K562 (cell line): ENCODE data around the gene MAP4K4. TPM values are rescaled to one million over a fixed set of nuclear protein-coding genes. Genes with fewer than 3 reads are reported as not detected.

Experiments used
- ATAC-seq: fragments of 200-7000 bp; cut with Tn5 transposase; 3 replicates; pipeline ENCODE4 v1.9.1; 2020; ENCODE audit warnings: moderate library complexity
- BruUV-seq: library from RNA; stranded (reverse); fragments of 400-500 nt; replicated peaks from 2 replicates; lab custom pipeline; 2021; lab: Mats Ljungman, UMichigan
- CTCF ChIA-PET: fragments of 300-600 bp; formaldehyde crosslinking; extraction: SDS; loops from one replicate; lab custom pipeline; 2021; ENCODE audit warnings: low intra/inter-chr PET ratio; lab: Yijun Ruan, JAX
- POLR2A ChIA-PET: fragments of 300-600, 350-650 bp; sonication (Branson Sonifier 250); formaldehyde crosslinking; extraction: SDS; loops from one replicate; lab custom pipeline; 2021; ENCODE audit warnings: antibody characterized with exemption, inconsistent platforms; lab: Yijun Ruan, JAX
- DNase-seq, 4 experiments: peaks; one replicate each; pipeline versions ENCODE4 v3.0.0 to v3.0.0-alpha.2; 2011 to 2018; ENCODE audit warnings: low spot score in 3 of 4, mixed read lengths in 3 of 4; ENCODE audit errors: extremely low read depth in 1 of 4
- FAIRE-seq: peaks from 2 replicates; lab custom pipeline; 2011; peaks lifted over from hg19 to GRCh38; lab: Jason Lieb, UNC
- H2AFZ ChIP-seq: 2 replicates; pipeline ENCODE4 v1.6.0; 2011; ENCODE audit warnings: low read depth, low read length, control low read depth, inconsistent platforms
- H3K27ac ChIP-seq: fragments of 200-600 bp; 3 replicates; pipeline ENCODE4 v1.8.0; 2011; ENCODE audit warnings: low read depth, mild to moderate bottlenecking, control low read depth, inconsistent platforms, low read length, moderate library complexity, mixed read lengths; ENCODE audit errors: extremely low read depth
- H3K27me3 ChIP-seq, 2 experiments: fragments of 300-600 bp in 1 of 2; 2 replicates in 1 of 2; 3 replicates in 1 of 2; pipeline versions ENCODE4 v1.6.0 to v1.8.0; 2011; ENCODE audit warnings: inconsistent platforms in 2 of 2, low read length in 2 of 2, mild to moderate bottlenecking in 1 of 2, mixed read lengths in 1 of 2, moderate library complexity in 1 of 2; ENCODE audit not compliant: control insufficient read depth in 2 of 2, insufficient read depth in 2 of 2
- H3K36me3 ChIP-seq: fragments of 300-600 bp; 3 replicates; pipeline ENCODE4 v1.8.0; 2011; ENCODE audit warnings: mild to moderate bottlenecking, low read length, inconsistent platforms; ENCODE audit not compliant: control insufficient read depth, insufficient read depth
- H3K4me1 ChIP-seq, 2 experiments: fragments of 200-600 bp in 1 of 2; replicated peaks in 1 of 2; 2 replicates in 1 of 2; 3 replicates in 1 of 2; pipeline versions ENCODE4 v1.5.1 to v1.8.0; 2011; ENCODE audit warnings: inconsistent platforms in 2 of 2, low read length in 2 of 2, mild to moderate bottlenecking in 1 of 2, mixed read lengths in 1 of 2, moderate library complexity in 1 of 2; ENCODE audit not compliant: control insufficient read depth in 2 of 2, insufficient read depth in 2 of 2
- H3K4me2 ChIP-seq: 2 replicates; pipeline ENCODE4 v1.6.1; 2011; ENCODE audit warnings: low read length, control low read depth, inconsistent platforms, mixed read lengths; ENCODE audit not compliant: insufficient read depth
- H3K4me3 ChIP-seq: fragments of 200-600 bp; sonication (generic), shearing (Covaris generic); 2 replicates; pipeline ENCODE4 v1.5.1; 2016; ENCODE audit warnings: control low read depth, inconsistent platforms
- H3K79me2 ChIP-seq: fragments of 200-600 bp; 3 replicates; pipeline ENCODE4 v1.8.0; 2011; ENCODE audit warnings: low read length, inconsistent platforms; ENCODE audit not compliant: control insufficient read depth, insufficient read depth
- H3K9ac ChIP-seq, 2 experiments: 2 replicates each; pipeline versions ENCODE4 v1.6.0 to v1.6.1; 2011; ENCODE audit warnings: low read depth in 2 of 2, low read length in 2 of 2, control low read depth in 1 of 2, inconsistent platforms in 1 of 2, mild to moderate bottlenecking in 1 of 2, mixed read lengths in 1 of 2; ENCODE audit not compliant: insufficient read depth in 1 of 2
- H3K9me1 ChIP-seq: one replicate; pipeline ENCODE4 v1.6.0; 2011; ENCODE audit warnings: inconsistent platforms, mild to moderate bottlenecking, low read length, moderate library complexity; ENCODE audit not compliant: control insufficient read depth, insufficient read depth
- H3K9me3 ChIP-seq: replicated peaks from 2 replicates; pipeline ENCODE4 v1.5.1; 2011; ENCODE audit warnings: low read depth, low read length, inconsistent platforms; ENCODE audit not compliant: control insufficient read depth, insufficient read depth
- H4K20me1 ChIP-seq: replicated peaks from 2 replicates; pipeline ENCODE4 v1.6.1; 2011; ENCODE audit warnings: low read length, inconsistent platforms, mixed read lengths; ENCODE audit not compliant: control insufficient read depth, insufficient read depth
- ASH1L ChIP-seq: fragments of 450-650 bp; IDR thresholded peaks from 2 replicates; pipeline ENCODE4 v1.6.1; 2018; ENCODE audit warnings: borderline replicate concordance, mild to moderate bottlenecking, low read depth; ENCODE audit not compliant: partially characterized antibody
- ATF1 ChIP-seq, 2 experiments: fragments of 450-650 bp in 1 of 2; IDR thresholded peaks; 2 replicates each; pipeline ENCODE4 v1.6.1; 2016; ENCODE audit warnings: missing compliant biosample characterization in 1 of 2, missing genetic modification characterization in 1 of 2
- CBX1 ChIP-seq: sonication (generic); IDR thresholded peaks from 2 replicates; pipeline ENCODE4 v1.6.1; 2016; ENCODE audit warnings: antibody characterized with exemption, low read depth, mild to moderate bottlenecking
- CGGBP1 ChIP-seq: fragments of 250-450 bp; sonication (Bioruptor Pico); IDR thresholded peaks from 2 replicates; pipeline ENCODE4 v1.9.0; 2021; ENCODE audit warnings: mild to moderate bottlenecking
- CREM ChIP-seq: IDR thresholded peaks from 2 replicates; pipeline ENCODE4 v1.6.1; 2014; ENCODE audit warnings: antibody characterized with exemption, low read depth
- ELF1 ChIP-seq: fragments of 200-800 bp; sonication (Bioruptor generic); IDR thresholded peaks from 2 replicates; pipeline ENCODE4 v1.6.1; 2016; ENCODE audit warnings: missing genetic modification characterization, missing compliant biosample characterization
- ERF ChIP-seq: fragments of 450-650 bp; formaldehyde crosslinking; IDR thresholded peaks from 2 replicates; pipeline ENCODE4 v1.4.0; 2020; ENCODE audit warnings: mild to moderate bottlenecking, mixed read lengths
- ESRRB ChIP-seq: fragments of 250-450 bp; sonication (Bioruptor Pico); IDR thresholded peaks from 2 replicates; pipeline ENCODE4 v1.5.0; 2020; ENCODE audit warnings: mild to moderate bottlenecking, moderate library complexity, borderline replicate concordance
- GATA2 ChIP-seq: sonication (generic); formaldehyde crosslinking; IDR thresholded peaks from 2 replicates; pipeline ENCODE4 v1.4.0; 2020; ENCODE audit warnings: mild to moderate bottlenecking, missing genetic modification reagents
- JUND ChIP-seq, 2 experiments: IDR thresholded peaks; 2 replicates in 1 of 2; 3 replicates in 1 of 2; pipeline ENCODE4 v1.6.1; 2011; ENCODE audit warnings: borderline replicate concordance in 2 of 2, low read depth in 2 of 2, low read length in 2 of 2, improper control_type of control experiment in 1 of 2, missing biosample characterization in 1 of 2, missing genetic modification characterization in 1 of 2, missing genetic modification reagents in 1 of 2
- KDM2B ChIP-seq: fragments of 250-450 bp; sonication (Bioruptor Pico); IDR thresholded peaks from 2 replicates; pipeline ENCODE4 v1.8.0; 2021; ENCODE audit warnings: mild to moderate bottlenecking, moderate library complexity
- KLF6 ChIP-seq: fragments of 250-450 bp; sonication (Bioruptor Pico); IDR thresholded peaks from 2 replicates; pipeline ENCODE4 v1.4.0; 2020; ENCODE audit warnings: mild to moderate bottlenecking, moderate library complexity, borderline replicate concordance
- PPARD ChIP-seq: fragments of 250-450 bp; sonication (Bioruptor Pico); IDR thresholded peaks from 2 replicates; pipeline ENCODE4 v1.8.0; 2022; ENCODE audit warnings: inconsistent platforms, mild to moderate bottlenecking, moderate library complexity
- SRSF7 ChIP-seq: fragments of 200-400 bp; formaldehyde crosslinking; optimal IDR thresholded peaks from 2 replicates; pipeline ENCODE3; 2017; ENCODE audit warnings: mild to moderate bottlenecking, low read depth, low read length
- ZBTB1 ChIP-seq: sonication (generic); formaldehyde crosslinking; IDR thresholded peaks from 2 replicates; pipeline ENCODE4 v1.8.1; 2023; ENCODE audit warnings: missing genetic modification reagents, low read depth, mild to moderate bottlenecking, borderline replicate concordance
- ZFP91 ChIP-seq: sonication (generic); formaldehyde crosslinking; IDR thresholded peaks from 2 replicates; pipeline ENCODE4 v1.8.0; 2022; ENCODE audit warnings: mild to moderate bottlenecking, missing genetic modification reagents
- ZKSCAN1 ChIP-seq: fragments of 150-350 bp; IDR thresholded peaks from 2 replicates; pipeline ENCODE4 v1.6.1; 2016; ENCODE audit warnings: low read depth, low read length
- ZKSCAN8 ChIP-seq: fragments of 200-800 bp; sonication (Bioruptor generic); IDR thresholded peaks from 2 replicates; pipeline ENCODE4 v1.6.1; 2016; ENCODE audit warnings: missing genetic modification characterization, missing compliant biosample characterization
- ZNF133 ChIP-seq: fragments of 250-450 bp; sonication (Bioruptor Pico); IDR thresholded peaks from 2 replicates; pipeline ENCODE4 v1.4.0; 2020; ENCODE audit warnings: mild to moderate bottlenecking
- ZNF511 ChIP-seq: sonication (generic); formaldehyde crosslinking; IDR thresholded peaks from 2 replicates; pipeline ENCODE4 v1.8.0; 2022; ENCODE audit warnings: mild to moderate bottlenecking, missing genetic modification reagents
- ZNF764 ChIP-seq: fragments of 250-450 bp; sonication (Bioruptor Pico); IDR thresholded peaks from 2 replicates; pipeline ENCODE4 v1.4.0; 2020; ENCODE audit warnings: low read depth, mild to moderate bottlenecking, moderate library complexity
- WGBS: fragments of 100-300 bp; shearing (Covaris generic); methylation state at CpG from one replicate; pipeline ENCODE4 v1.1.6; 2016; ENCODE audit warnings: low coverage, mixed read lengths; ENCODE audit not compliant: insufficient coverage; ENCODE audit errors: missing lambda C conversion rate; 5-methylcytosine and 5-hydroxymethylcytosine counted together
- in situ Hi-C: fragments of 300-500 bp; cut with MboI; formaldehyde crosslinking; loops from 4 replicates; pipeline ENCODE4 v1.15.0; 2018; ENCODE audit warnings: inconsistent platforms, mixed read lengths
- intact Hi-C: fragments of 100-400 bp; cut with micrococcal nuclease; formaldehyde crosslinking; loops from 2 replicates; pipeline ENCODE4 v1.14.2; 2022
- polyA plus RNA-seq, 8 experiments: library from polyadenylated mRNA; depleted of rRNA in 4 of 8; stranded (reverse) in 5 of 8; unstranded in 3 of 8; fragments of >200 nt; fragmentation: Nextera tagmentation in 2 of 8; fragmentation: Illumina TruSeq in 1 of 8; extraction: Ambion mirVana in 2 of 8; extraction: Trizol in 1 of 8; gene quantifications; 2 replicates each; pipeline versions ENCODE4 v1.2.1 to v1.2.3, GENCODE V29; 2011 to 2014; ENCODE audit warnings: inconsistent platforms in 1 of 8, missing spikeins in 1 of 8
- total RNA-seq, 7 experiments: library from RNA; depleted of rRNA in 6 of 7; stranded (reverse); fragments of >200 nt in 6 of 7; fragmentation: Illumina TruSeq in 2 of 7; extraction: Trizol in 2 of 7; gene quantifications; 2 replicates each; pipeline versions ENCODE4 v1.2.1 to v1.2.3, GENCODE V29; 2011 to 2021; ENCODE audit warnings: low replicate concordance in 1 of 7

Gene MAP4K4
- total and polyA plus RNA-seq, 9 of the 15 experiments (the other 6 are each of a cell fraction or from before 2014, with no cell fraction given) = 7.6 to 76.4 (median 50.6) TPM

- TF ChIP-seq ASH1L (no peak), CGGBP1 (CRISPR knock-in tag) (no peak), GATA2 (CRISPR knock-in tag) (no peak), ZBTB1 (CRISPR knock-in tag) (no peak)
These were observed 104.0 kb downstream of the MAP4K4 start (continued) for GRCh38 chr2:101801496-101801895.

GRCh38 chr2:101802329-101802728, 104.8 kb downstream of the MAP4K4 start:
- ChIA-PET POLR2A (interaction anchor here (1.3 kb wide), 1 partner anchor 18 kb away, joined by 4 read pairs; no protein-coding TSS in a partner anchor), CTCF (no interaction called here)
- Histone ChIP-seq H3K4me1 (peaks cover 9 to 14% of the 10 kb centered on the region in 2 experiments; a peak in 4 of 5 replicates), H3K79me2 (peaks cover 40% of the 10 kb centered on the region), H3K36me3 (no peaks in the 10 kb centered on the region), H3K4me3 (no peak overlapping the region), H3K9me1 (no peaks in the 10 kb centered on the region), H3K9ac (no peak overlapping the region), H3K27me3 (no peaks in the 10 kb centered on the region), H3K4me2 (no peak overlapping the region), H3K27ac (no peak overlapping the region), H2AFZ (no peak overlapping the region), H4K20me1 (peaks cover under 1% of the 10 kb centered on the region; the same call in 1 of the 2 replicates), H3K9me3 (no peaks in the 10 kb centered on the region)
- WGBS = 60% methylated on average over 5 of the region's 5 CpGs
- ATAC-seq = peak; percentile 21; the same call in 1 of the 3 replicates
- in situ Hi-C loops = no loop called here
- intact Hi-C loops = no loop called here
- no peak for FAIRE-seq
- BruUV-seq = no TSS peak
- no peak for DNase-seq
- TF ChIP-seq ZFP91 (CRISPR knock-in tag) (no peak), ERF (CRISPR knock-in tag) (no peak), KDM2B (CRISPR knock-in tag) (no peak), ELF1 (tag) (no peak), ESRRB (CRISPR knock-in tag) (no peak), ZNF764 (CRISPR knock-in tag) (no peak), ZKSCAN8 (CRISPR knock-in tag) (no peak), KLF6 (CRISPR knock-in tag) (no peak), ZNF511 (CRISPR knock-in tag) (no peak), CREM (no peak), JUND (IDR thresholded peaks at IDR 0.05; ENCODE audit: borderline replicate concordance, low read depth, low read length) (no peak), JUND (tag; IDR thresholded peaks at IDR 0.05; ENCODE audit: borderline replicate concordance, low read depth, low read length) (no peak), CBX1 (no peak), ZNF133 (no peak), ATF1 (CRISPR knock-in tag; IDR thresholded peaks at IDR 0.05) (no peak), ATF1 (tag; IDR thresholded peaks at IDR 0.05) (no peak), PPARD (CRISPR knock-in tag) (no peak), ZKSCAN1 (no peak), SRSF7 (no peak)
